ENCODE results near the gene TMEM132D.

Gene TMEM132D

GRCh38 chr12:129372876-129373275, 530.9 kb downstream of the TMEM132D start:
- H3K4me3 ChIP-seq (ENCODE audit: low read depth, low read length) = no peak overlapping the region
- no peaks in the 10 kb centered on the region for H3K79me2 ChIP-seq (ENCODE audit: control insufficient read depth, insufficient read depth, low read length, unreplicated experiment)
- no peak overlapping the region for H2AFZ ChIP-seq (ENCODE audit: low read length, unreplicated experiment)
- H3K36me3 ChIP-seq (ENCODE audit: insufficient read depth, low read length) = no peaks in the 10 kb centered on the region
- H3K4me1 ChIP-seq (ENCODE audit: control insufficient read depth, insufficient read depth, low read length, unreplicated experiment) = no peaks in the 10 kb centered on the region
- no peak overlapping the region for H3K27ac ChIP-seq (ENCODE audit: low read depth, low read length)
- H3K27me3 ChIP-seq (ENCODE audit: insufficient read depth, low read length) = no peaks in the 10 kb centered on the region

GRCh38 chr12:129372348-129372747, 531.5 kb downstream of the TMEM132D start:
- Histone ChIP-seq H2AFZ (ENCODE audit: low read length, unreplicated experiment) (no peak overlapping the region), H3K79me2 (ENCODE audit: control insufficient read depth, insufficient read depth, low read length, unreplicated experiment) (no peaks in the 10 kb centered on the region), H3K4me3 (ENCODE audit: low read depth, low read length) (no peak overlapping the region), H3K36me3 (ENCODE audit: insufficient read depth, low read length) (no peaks in the 10 kb centered on the region), H3K27ac (ENCODE audit: low read depth, low read length) (no peak overlapping the region), H3K4me1 (ENCODE audit: control insufficient read depth, insufficient read depth, low read length, unreplicated experiment) (no peaks in the 10 kb centered on the region), H3K27me3 (ENCODE audit: insufficient read depth, low read length) (no peaks in the 10 kb centered on the region)

DNA sequence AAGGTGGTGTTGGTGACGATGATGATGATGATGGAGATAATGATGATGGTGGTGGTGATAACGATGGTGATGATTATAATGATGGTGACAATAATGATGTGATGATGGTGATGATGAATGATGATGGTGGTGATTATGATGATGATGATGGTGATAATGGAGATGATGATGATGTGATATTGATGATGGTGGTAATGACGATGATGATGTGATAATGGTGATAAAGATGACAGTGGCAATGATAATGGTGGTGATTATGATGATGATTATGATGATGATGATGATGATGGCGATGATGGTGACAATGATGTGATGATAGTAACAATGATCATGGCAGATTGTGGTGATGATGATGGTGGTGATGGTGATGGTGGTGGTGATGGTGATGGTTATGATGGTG, 532.6 kb downstream of the TMEM132D start:
- H3K4me3 ChIP-seq (ENCODE audit: low read depth, low read length) = no peak overlapping the region
- H3K36me3 ChIP-seq (ENCODE audit: insufficient read depth, low read length) = no peaks in the 10 kb centered on the region
- H3K79me2 ChIP-seq (ENCODE audit: control insufficient read depth, insufficient read depth, low read length, unreplicated experiment) = no peaks in the 10 kb centered on the region

DNA sequence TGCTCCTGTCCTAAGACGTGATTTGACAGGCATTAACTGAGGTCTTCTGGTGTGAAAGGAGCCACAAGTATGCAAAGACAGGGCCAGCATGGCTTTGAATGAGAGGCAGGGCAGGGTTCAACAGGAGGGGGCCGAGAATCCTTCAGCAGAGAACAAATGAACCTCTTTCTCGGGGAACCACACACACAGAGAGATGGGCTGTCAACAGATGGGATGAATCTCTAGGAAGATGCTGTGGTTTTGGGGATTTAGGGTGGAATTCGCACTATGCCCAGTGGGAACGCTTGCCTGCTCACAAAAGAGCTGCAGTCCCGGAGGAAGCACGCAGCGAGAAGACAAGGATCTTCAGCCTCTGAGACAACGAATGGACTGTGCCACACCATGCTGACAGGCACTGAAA, 537.2 kb downstream of the TMEM132D start:
- no peak overlapping the region for H3K4me3 ChIP-seq (ENCODE audit: low read depth, low read length)
- no peaks in the 10 kb centered on the region for H3K36me3 ChIP-seq (ENCODE audit: insufficient read depth, low read length)
- no peak overlapping the region for H2AFZ ChIP-seq (ENCODE audit: low read length, unreplicated experiment)
- H3K27ac ChIP-seq (ENCODE audit: low read depth, low read length) = no peak overlapping the region
- no peaks in the 10 kb centered on the region for H3K79me2 ChIP-seq (ENCODE audit: control insufficient read depth, insufficient read depth, low read length, unreplicated experiment)
- no peaks in the 10 kb centered on the region for H3K27me3 ChIP-seq (ENCODE audit: insufficient read depth, low read length)
- H3K4me1 ChIP-seq (ENCODE audit: control insufficient read depth, insufficient read depth, low read length, unreplicated experiment) = no peaks in the 10 kb centered on the region

More for the DNA sequence above, 532.6 kb downstream of the TMEM132D start:
- Histone ChIP-seq H3K27me3 (ENCODE audit: insufficient read depth, low read length) (no peaks in the 10 kb centered on the region), H3K4me1 (ENCODE audit: control insufficient read depth, insufficient read depth, low read length, unreplicated experiment) (no peaks in the 10 kb centered on the region), H2AFZ (ENCODE audit: low read length, unreplicated experiment) (no peak overlapping the region), H3K27ac (ENCODE audit: low read depth, low read length) (no peak overlapping the region)

DNA sequence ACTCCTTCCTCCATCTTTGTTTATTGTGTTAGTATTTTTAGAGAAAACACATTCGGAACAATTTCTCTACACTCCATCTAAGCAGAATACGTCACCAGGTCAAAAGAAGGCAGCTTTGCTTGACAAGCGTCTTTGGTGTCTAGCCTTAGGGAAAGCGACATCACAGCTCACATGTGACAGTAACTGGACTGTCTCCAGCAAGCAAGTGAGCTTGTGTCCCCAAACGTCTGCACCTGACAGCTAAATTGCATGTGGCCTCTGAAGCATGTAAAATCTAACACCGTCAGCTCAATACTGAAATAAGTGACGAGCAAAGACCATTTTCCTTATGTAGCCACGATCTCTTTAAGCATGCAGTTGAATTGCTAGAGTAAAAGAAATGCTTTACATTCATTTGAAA, 540.8 kb downstream of the TMEM132D start:
- no peak overlapping the region for H3K4me3 ChIP-seq (ENCODE audit: low read depth, low read length)
- no peaks in the 10 kb centered on the region for H3K4me1 ChIP-seq (ENCODE audit: control insufficient read depth, insufficient read depth, low read length, unreplicated experiment)
- H3K27ac ChIP-seq (ENCODE audit: low read depth, low read length) = no peak overlapping the region
- H3K27me3 ChIP-seq (ENCODE audit: insufficient read depth, low read length) = no peaks in the 10 kb centered on the region
- no peaks in the 10 kb centered on the region for H3K79me2 ChIP-seq (ENCODE audit: control insufficient read depth, insufficient read depth, low read length, unreplicated experiment)
- no peak overlapping the region for H2AFZ ChIP-seq (ENCODE audit: low read length, unreplicated experiment)
- H3K36me3 ChIP-seq (ENCODE audit: insufficient read depth, low read length) = no peaks in the 10 kb centered on the region

DNA sequence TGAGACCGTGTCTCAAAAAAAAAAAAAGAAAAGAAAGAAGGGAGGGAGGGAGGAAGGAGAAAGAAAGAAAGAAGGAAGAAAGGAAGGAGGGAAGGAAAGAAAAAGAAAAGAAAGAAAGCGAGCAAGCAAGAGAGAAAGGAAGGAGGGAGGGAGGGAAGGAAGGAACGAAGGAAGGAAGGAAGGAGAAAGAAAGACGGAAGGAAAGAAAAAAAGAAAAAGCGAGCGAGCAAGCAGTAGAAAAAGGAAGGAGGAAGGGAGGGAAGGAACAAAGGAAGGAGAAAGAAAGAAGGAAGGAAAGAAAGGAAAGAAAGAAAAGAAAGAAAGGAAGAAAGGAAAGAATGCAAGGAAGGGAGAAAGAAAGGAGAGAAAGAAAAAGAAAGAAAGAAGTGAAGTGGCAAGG, 546.6 kb downstream of the TMEM132D start:
- no peaks in the 10 kb centered on the region for H3K4me1 ChIP-seq (ENCODE audit: control insufficient read depth, insufficient read depth, low read length, unreplicated experiment)
- no peak overlapping the region for H3K27ac ChIP-seq (ENCODE audit: low read depth, low read length)
- no peaks in the 10 kb centered on the region for H3K36me3 ChIP-seq (ENCODE audit: insufficient read depth, low read length)
- no peaks in the 10 kb centered on the region for H3K79me2 ChIP-seq (ENCODE audit: control insufficient read depth, insufficient read depth, low read length, unreplicated experiment)
- no peak overlapping the region for H3K4me3 ChIP-seq (ENCODE audit: low read depth, low read length)
- no peak overlapping the region for H2AFZ ChIP-seq (ENCODE audit: low read length, unreplicated experiment)
- no peaks in the 10 kb centered on the region for H3K27me3 ChIP-seq (ENCODE audit: insufficient read depth, low read length)

GRCh38 chr12:129351481-129351880, 552.3 kb downstream of the TMEM132D start:
- Histone ChIP-seq H2AFZ (ENCODE audit: low read length, unreplicated experiment) (no peak overlapping the region), H3K4me1 (ENCODE audit: control insufficient read depth, insufficient read depth, low read length, unreplicated experiment) (no peaks in the 10 kb centered on the region), H3K4me3 (ENCODE audit: low read depth, low read length) (no peak overlapping the region), H3K27ac (ENCODE audit: low read depth, low read length) (no peak overlapping the region), H3K36me3 (ENCODE audit: insufficient read depth, low read length) (no peaks in the 10 kb centered on the region), H3K79me2 (ENCODE audit: control insufficient read depth, insufficient read depth, low read length, unreplicated experiment) (no peaks in the 10 kb centered on the region), H3K27me3 (ENCODE audit: insufficient read depth, low read length) (no peaks in the 10 kb centered on the region)

DNA sequence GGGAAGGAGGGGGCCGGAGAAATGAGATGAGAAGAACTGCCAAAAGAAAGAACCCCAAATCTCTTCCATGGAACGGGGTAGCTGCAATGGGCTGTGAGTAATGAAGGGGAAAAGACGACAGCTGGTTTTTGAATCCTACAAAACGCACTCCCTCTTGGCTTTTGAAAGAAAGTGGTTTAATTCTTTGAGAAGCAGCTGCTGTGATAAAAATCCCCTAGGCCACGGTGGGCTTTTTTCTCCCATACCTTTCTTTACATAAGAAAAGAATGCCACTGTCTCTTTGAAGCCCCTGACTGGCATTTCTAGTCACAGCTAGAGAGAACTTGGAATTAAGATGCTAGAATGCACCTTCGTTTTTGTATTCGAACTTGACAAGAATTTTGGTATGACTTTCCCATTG, 564.5 kb downstream of the TMEM132D start:
- Histone ChIP-seq H3K4me3 (ENCODE audit: low read depth, low read length) (no peak overlapping the region), H3K36me3 (ENCODE audit: insufficient read depth, low read length) (no peaks in the 10 kb centered on the region), H3K79me2 (ENCODE audit: control insufficient read depth, insufficient read depth, low read length, unreplicated experiment) (no peaks in the 10 kb centered on the region), H3K4me1 (ENCODE audit: control insufficient read depth, insufficient read depth, low read length, unreplicated experiment) (no peaks in the 10 kb centered on the region), H3K27ac (ENCODE audit: low read depth, low read length) (no peak overlapping the region), H2AFZ (ENCODE audit: low read length, unreplicated experiment) (no peak overlapping the region), H3K27me3 (ENCODE audit: insufficient read depth, low read length) (no peaks in the 10 kb centered on the region)

DNA sequence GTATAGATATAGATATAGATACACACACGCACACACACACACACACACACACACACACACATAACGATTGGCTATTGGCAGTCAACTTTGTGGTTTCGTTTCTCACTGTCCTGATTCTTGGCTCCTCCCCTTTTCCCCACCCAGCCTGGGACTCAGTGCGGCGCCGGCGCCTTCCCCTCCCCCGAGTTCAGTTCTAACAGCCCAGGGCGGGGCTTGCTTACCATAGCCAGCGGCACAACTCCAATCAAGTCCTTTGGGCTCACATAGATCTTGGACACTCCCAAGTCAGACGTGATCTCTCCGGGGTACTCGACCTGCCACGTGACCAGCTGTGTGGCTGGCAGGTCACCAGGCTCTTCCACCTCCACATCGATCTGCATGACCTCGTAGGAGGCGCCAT, 566.4 kb downstream of the TMEM132D start:
- Histone ChIP-seq H3K4me1 (ENCODE audit: control insufficient read depth, insufficient read depth, low read length, unreplicated experiment) (no peaks in the 10 kb centered on the region), H3K27me3 (ENCODE audit: insufficient read depth, low read length) (no peaks in the 10 kb centered on the region), H2AFZ (ENCODE audit: low read length, unreplicated experiment) (no peak overlapping the region), H3K79me2 (ENCODE audit: control insufficient read depth, insufficient read depth, low read length, unreplicated experiment) (no peaks in the 10 kb centered on the region), H3K36me3 (ENCODE audit: insufficient read depth, low read length) (no peaks in the 10 kb centered on the region), H3K27ac (ENCODE audit: low read depth, low read length) (no peak overlapping the region), H3K4me3 (ENCODE audit: low read depth, low read length) (no peak overlapping the region)

DNA sequence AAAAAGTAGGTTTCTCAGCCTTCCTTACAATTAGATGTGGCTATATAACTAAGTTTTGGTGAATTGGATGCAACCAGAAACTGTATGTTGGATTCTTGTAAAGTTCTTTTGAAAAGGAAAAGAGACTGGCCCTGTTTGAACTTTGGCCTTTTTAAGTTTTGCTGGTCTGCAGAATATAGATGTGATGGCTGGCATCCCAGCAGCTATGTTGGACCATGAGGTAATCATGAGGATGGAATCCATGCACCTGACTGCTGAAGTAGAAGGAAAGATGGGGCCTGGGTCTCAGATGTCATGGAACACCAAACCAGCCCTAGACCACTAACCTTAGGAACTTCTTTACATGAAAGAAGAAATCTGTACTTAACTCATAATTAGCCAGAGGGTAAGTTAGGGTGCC, 568.1 kb downstream of the TMEM132D start:
- no peak overlapping the region for H2AFZ ChIP-seq (ENCODE audit: low read length, unreplicated experiment)
- no peaks in the 10 kb centered on the region for H3K4me1 ChIP-seq (ENCODE audit: control insufficient read depth, insufficient read depth, low read length, unreplicated experiment)
- H3K27ac ChIP-seq (ENCODE audit: low read depth, low read length) = no peak overlapping the region

DNA sequence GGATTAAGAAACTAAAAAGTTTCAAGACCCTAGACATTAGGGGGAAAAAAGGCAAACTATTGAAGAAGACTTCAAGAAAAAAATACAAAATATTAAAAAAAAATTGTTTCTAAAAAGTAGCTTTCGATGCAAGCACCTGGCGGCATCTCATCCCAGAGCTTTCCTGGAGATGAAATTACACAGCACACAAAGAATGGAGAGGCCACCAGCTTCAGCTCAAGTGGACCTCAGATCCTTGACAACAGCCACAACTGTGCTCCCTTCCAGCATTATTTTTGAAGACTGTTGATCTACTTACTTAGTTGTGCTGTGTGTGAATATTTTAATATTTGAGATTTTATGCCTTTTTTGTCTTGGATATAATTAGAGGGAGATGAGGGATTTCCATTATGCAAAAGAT, 571.5 kb downstream of the TMEM132D start:
- no peaks in the 10 kb centered on the region for H3K4me1 ChIP-seq (ENCODE audit: control insufficient read depth, insufficient read depth, low read length, unreplicated experiment)
- H3K27ac ChIP-seq (ENCODE audit: low read depth, low read length) = no peak overlapping the region
- H2AFZ ChIP-seq (ENCODE audit: low read length, unreplicated experiment) = no peak overlapping the region
- H3K27me3 ChIP-seq (ENCODE audit: insufficient read depth, low read length) = no peaks in the 10 kb centered on the region
- no peak overlapping the region for H3K4me3 ChIP-seq (ENCODE audit: low read depth, low read length)
- H3K79me2 ChIP-seq (ENCODE audit: control insufficient read depth, insufficient read depth, low read length, unreplicated experiment) = no peaks in the 10 kb centered on the region
- H3K36me3 ChIP-seq (ENCODE audit: insufficient read depth, low read length) = no peaks in the 10 kb centered on the region

More for the DNA sequence above, 568.1 kb downstream of the TMEM132D start:
- H3K36me3 ChIP-seq (ENCODE audit: insufficient read depth, low read length) = no peaks in the 10 kb centered on the region
- H3K27me3 ChIP-seq (ENCODE audit: insufficient read depth, low read length) = no peaks in the 10 kb centered on the region
- H3K79me2 ChIP-seq (ENCODE audit: control insufficient read depth, insufficient read depth, low read length, unreplicated experiment) = no peaks in the 10 kb centered on the region
- no peak overlapping the region for H3K4me3 ChIP-seq (ENCODE audit: low read depth, low read length)

Data from ACC112 (cell line).